DND-41 (cell line): ENCODE measurements around the gene RNFT2.

Experiments used
- ATAC-seq: fragments of 200-7000 bp; cut with Tn5 transposase; 3 replicates; pipeline ENCODE4 v1.9.1; 2021; ENCODE audit warnings: low read depth; ENCODE audit not compliant: insufficient read depth
- DNase-seq: peaks from one replicate; pipeline ENCODE4 v3.0.0-alpha.2; 2020
- H2AFZ ChIP-seq: 2 replicates; pipeline ENCODE4 v1.6.0; 2012; ENCODE audit warnings: low read depth, low read length
- H3K27ac ChIP-seq: 2 replicates; pipeline ENCODE4 v1.5.1; 2012; ENCODE audit warnings: low read length, inconsistent platforms
- H3K27me3 ChIP-seq: fragments of 200-600 bp; sonication (generic); 2 replicates; pipeline ENCODE4 v1.6.0; 2012; ENCODE audit warnings: low read length, mild to moderate bottlenecking, inconsistent platforms; ENCODE audit not compliant: insufficient read depth, poor library complexity
- H3K36me3 ChIP-seq: 2 replicates; pipeline ENCODE4 v1.5.1; 2012; ENCODE audit warnings: low read length, inconsistent platforms; ENCODE audit not compliant: insufficient read depth
- H3K4me1 ChIP-seq: 2 replicates; pipeline ENCODE4 v1.5.1; 2012; ENCODE audit warnings: mild to moderate bottlenecking, low read length; ENCODE audit not compliant: insufficient read depth
- H3K4me2 ChIP-seq: 2 replicates; pipeline ENCODE4 v1.6.0; 2012; ENCODE audit warnings: mild to moderate bottlenecking, moderate library complexity, low read length, inconsistent platforms; ENCODE audit not compliant: insufficient read depth
- H3K4me3 ChIP-seq, 2 experiments: fragments of 200-600 bp in 1 of 2; shearing (Covaris generic) in 1 of 2; 2 replicates each; pipeline ENCODE4 v1.5.1; 2012 to 2016; ENCODE audit warnings: inconsistent platforms in 2 of 2, low read length in 2 of 2, mild to moderate bottlenecking in 2 of 2, low read depth in 1 of 2, moderate library complexity in 1 of 2
- H3K79me2 ChIP-seq: 2 replicates; pipeline ENCODE4 v1.6.0; 2012; ENCODE audit warnings: low read length, inconsistent platforms; ENCODE audit not compliant: insufficient read depth
- H3K9ac ChIP-seq: 2 replicates; pipeline ENCODE4 v1.6.0; 2012; ENCODE audit warnings: low read depth, mild to moderate bottlenecking, inconsistent platforms, low read length, moderate library complexity
- H3K9me3 ChIP-seq: 2 replicates; pipeline ENCODE4 v1.5.1; 2012; ENCODE audit warnings: low read length, moderate library complexity, mild to moderate bottlenecking, inconsistent platforms; ENCODE audit not compliant: insufficient read depth, severe bottlenecking
- H4K20me1 ChIP-seq: 2 replicates; pipeline ENCODE4 v1.6.0; 2012; ENCODE audit warnings: low read length; ENCODE audit not compliant: insufficient read depth
- CTCF ChIP-seq: IDR thresholded peaks from 2 replicates; pipeline ENCODE4 v1.5.1; 2012; ENCODE audit warnings: borderline replicate concordance, low read length, moderate library complexity, mild to moderate bottlenecking; ENCODE audit not compliant: poor library complexity, severe bottlenecking; ENCODE audit errors: extremely low read depth
- EZH2 ChIP-seq: IDR thresholded peaks from 3 replicates; pipeline ENCODE4 v1.6.1; 2012; ENCODE audit warnings: borderline replicate concordance, low read depth, mild to moderate bottlenecking, moderate library complexity, low read length, inconsistent platforms; ENCODE audit not compliant: severe bottlenecking

RNFT2 gene

GRCh38 chr12:116843085-116843484 is 105.0 kb downstream of the RNFT2 start:
- H3K4me1 ChIP-seq: no peaks in the 10 kb centered on the region
- H3K27me3 ChIP-seq: no peaks in the 10 kb centered on the region
- H3K79me2 ChIP-seq: no peaks in the 10 kb centered on the region
- no peak overlapping the region for H3K4me2 ChIP-seq
- H3K9me3 ChIP-seq: no peaks in the 10 kb centered on the region
- TF ChIP-seq CTCF (no peak), EZH2 (no peak)
- H3K27ac ChIP-seq: no peak overlapping the region
- no peaks in the 10 kb centered on the region for H3K36me3 ChIP-seq
- ATAC-seq (no peak), DNase-seq (no peak)
- H4K20me1 ChIP-seq: no peaks in the 10 kb centered on the region
- no peak overlapping the region for H3K4me3 ChIP-seq
- no peak overlapping the region for H2AFZ ChIP-seq
- no peak overlapping the region for H3K9ac ChIP-seq

GRCh38 chr12:116849216-116849615 is 111.1 kb downstream of the RNFT2 start:
- no peak overlapping the region for H3K4me2 ChIP-seq
- H3K9ac ChIP-seq: no peak overlapping the region
- H3K4me1 ChIP-seq: peaks cover 15% of the 10 kb centered on the region
- TF ChIP-seq EZH2: no peak
- H3K27ac ChIP-seq: no peak overlapping the region
- no peaks in the 10 kb centered on the region for H3K79me2 ChIP-seq
- no peaks in the 10 kb centered on the region for H3K9me3 ChIP-seq
- ATAC-seq: no peak
- no peaks in the 10 kb centered on the region for H4K20me1 ChIP-seq
- no peaks in the 10 kb centered on the region for H3K27me3 ChIP-seq
- no peak overlapping the region for H2AFZ ChIP-seq
- no peaks in the 10 kb centered on the region for H3K36me3 ChIP-seq
- no peak overlapping the region for H3K4me3 ChIP-seq
- DNase-seq: no peak

GRCh38 chr12:116852303-116852702 is 114.2 kb downstream of the RNFT2 start:
- H3K27me3 ChIP-seq: no peaks in the 10 kb centered on the region
- no peak for TF ChIP-seq CTCF
- no peak for TF ChIP-seq EZH2
- H3K36me3 ChIP-seq: no peaks in the 10 kb centered on the region
- no peak overlapping the region for H3K4me3 ChIP-seq
- DNase-seq (no peak), ATAC-seq (no peak)
- H3K27ac ChIP-seq: no peak overlapping the region
- no peak overlapping the region for H2AFZ ChIP-seq
- H3K4me1 ChIP-seq: peaks cover 16% of the 10 kb centered on the region
- no peak overlapping the region for H3K9ac ChIP-seq
- H3K4me2 ChIP-seq: no peak overlapping the region
- no peaks in the 10 kb centered on the region for H3K9me3 ChIP-seq
- no peaks in the 10 kb centered on the region for H4K20me1 ChIP-seq
- no peaks in the 10 kb centered on the region for H3K79me2 ChIP-seq

- H3K9ac ChIP-seq: no peak overlapping the region
- H3K36me3 ChIP-seq: no peaks in the 10 kb centered on the region
- H3K79me2 ChIP-seq: no peaks in the 10 kb centered on the region
- no peak overlapping the region for H3K27ac ChIP-seq
- H3K9me3 ChIP-seq: no peaks in the 10 kb centered on the region
- H3K4me3 ChIP-seq: no peak overlapping the region
- peaks cover 16% of the 10 kb centered on the region for H3K4me1 ChIP-seq
- no peak overlapping the region for H3K4me2 ChIP-seq
- no peaks in the 10 kb centered on the region for H3K27me3 ChIP-seq
- H2AFZ ChIP-seq: no peak overlapping the region
- peak; percentile 51 for DNase-seq
- H4K20me1 ChIP-seq: no peaks in the 10 kb centered on the region
- TF ChIP-seq CTCF: no peak
- no peak for TF ChIP-seq EZH2
- ATAC-seq: peak; percentile 80
Observed at GRCh38 chr12:116853507-116853906, 115.4 kb downstream of the RNFT2 start.
